OCI-LY1 (cell line): ENCODE data around the gene KRT35.

Source experiments
- H2AFZ ChIP-seq: fragments of 200-600 bp; sonication (generic), shearing (Covaris generic); 2 replicates; pipeline ENCODE4 v1.6.0; 2014; ENCODE audit warnings: antibody characterized with exemption, mild to moderate bottlenecking, low read length
- H3F3A ChIP-seq: fragments of 200-600 bp; sonication (generic), shearing (Covaris generic); 2 replicates; pipeline ENCODE4 v1.6.0; 2014; ENCODE audit warnings: mild to moderate bottlenecking, antibody characterized with exemption, low read length, moderate library complexity; ENCODE audit not compliant: insufficient read depth
- H3K27ac ChIP-seq: fragments of 200-600 bp; sonication (generic); 2 replicates; pipeline ENCODE4 v1.5.1; 2014; ENCODE audit warnings: low read length, mixed run types, mild to moderate bottlenecking, low read depth; ENCODE audit not compliant: poor library complexity, severe bottlenecking
- H3K27me3 ChIP-seq: fragments of 200-600 bp; sonication (generic); 2 replicates; pipeline ENCODE4 v1.6.0; 2014; ENCODE audit warnings: antibody characterized with exemption, mild to moderate bottlenecking, low read length, moderate library complexity; ENCODE audit not compliant: insufficient read depth
- H3K36me3 ChIP-seq: fragments of 200-600 bp; sonication (generic); 2 replicates; pipeline ENCODE4 v1.6.1; 2014; ENCODE audit warnings: mild to moderate bottlenecking, antibody characterized with exemption, low read length, moderate library complexity, mixed read lengths; ENCODE audit not compliant: insufficient read depth
- H3K4me1 ChIP-seq: fragments of 200-600 bp; sonication (generic); 2 replicates; pipeline ENCODE4 v1.5.1; 2014; ENCODE audit warnings: mild to moderate bottlenecking, low read length, moderate library complexity; ENCODE audit not compliant: insufficient read depth, severe bottlenecking
- H3K4me2 ChIP-seq: fragments of 200-600 bp; sonication (generic), shearing (Covaris generic); 2 replicates; pipeline ENCODE4 v1.6.1; 2014; ENCODE audit warnings: low read length
- H3K4me3 ChIP-seq: fragments of 200-600 bp; sonication (generic); 2 replicates; pipeline ENCODE4 v1.5.1; 2014; ENCODE audit warnings: low read length, low read depth, mild to moderate bottlenecking, mixed read lengths; ENCODE audit not compliant: poor library complexity, severe bottlenecking
- H3K79me2 ChIP-seq: fragments of 200-600 bp; shearing (Covaris generic); 2 replicates; pipeline ENCODE4 v1.6.1; 2016; ENCODE audit warnings: mixed run types, low read length, mixed read lengths; ENCODE audit not compliant: insufficient read depth
- H3K9ac ChIP-seq: fragments of 200-600 bp; sonication (generic), shearing (Covaris generic); 2 replicates; pipeline ENCODE4 v1.6.1; 2014; ENCODE audit warnings: mild to moderate bottlenecking, low read length, mixed read lengths
- H3K9me2 ChIP-seq: fragments of 200-600 bp; sonication (generic), shearing (Covaris generic); 2 replicates; pipeline ENCODE4 v1.6.1; 2014; ENCODE audit warnings: low read depth, mild to moderate bottlenecking, low read length, mixed read lengths
- H3K9me3 ChIP-seq: fragments of 200-600 bp; shearing (Covaris generic); 2 replicates; pipeline ENCODE4 v1.6.1; 2014; ENCODE audit warnings: low read length, mixed read lengths
- H4K20me1 ChIP-seq: fragments of 200-600 bp; sonication (generic), shearing (Covaris generic); 2 replicates; pipeline ENCODE4 v1.6.0; 2016; ENCODE audit warnings: mild to moderate bottlenecking, low read length; ENCODE audit not compliant: insufficient read depth
- EZH2 ChIP-seq: fragments of 200-600 bp; sonication (generic), shearing (Covaris generic); IDR thresholded peaks from 2 replicates; pipeline ENCODE4 v1.8.0; 2017; ENCODE audit warnings: borderline replicate concordance, mixed run types, mild to moderate bottlenecking, antibody characterized with exemption, low read length, moderate library complexity, mixed read lengths
- TF ChIP-seq, protein P1 (sequence below): fragments of 200-600 bp; sonication (generic), shearing (Covaris generic); IDR thresholded peaks from 2 replicates; pipeline ENCODE4 v1.5.1; 2017; ENCODE audit warnings: mild to moderate bottlenecking, antibody characterized with exemption, low read length, moderate library complexity, mixed read lengths

The KRT35 gene

DNA sequence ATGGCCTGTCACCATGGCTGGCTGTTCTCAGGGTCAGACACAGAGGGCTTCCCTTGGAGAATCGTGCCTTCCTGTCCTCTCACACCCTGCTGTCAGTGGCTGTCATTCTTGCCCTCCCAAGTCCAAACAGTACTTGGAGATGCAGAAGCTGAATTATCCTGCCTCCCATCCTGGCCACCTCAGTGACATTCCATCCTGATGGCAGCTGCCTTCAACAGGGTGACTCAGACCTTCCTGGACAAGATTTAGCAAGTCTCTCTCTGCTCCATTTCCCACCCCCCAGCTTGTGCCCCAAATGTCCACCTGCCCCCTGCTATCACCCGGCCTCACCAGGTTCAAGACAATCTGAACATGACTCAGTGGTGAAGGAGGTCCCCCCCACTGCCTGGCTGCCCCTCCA lies 13.6 kb upstream of the KRT35 start:
- no peak overlapping the region for H2AFZ ChIP-seq
- H4K20me1 ChIP-seq = no peaks in the 10 kb centered on the region
- no peak overlapping the region for H3K4me3 ChIP-seq
- H3K9me3 ChIP-seq = no peaks in the 10 kb centered on the region
- H3K9me2 ChIP-seq = no peaks in the 10 kb centered on the region
- TF ChIP-seq EZH2 = no peak
- TF ChIP-seq, protein P1, sequence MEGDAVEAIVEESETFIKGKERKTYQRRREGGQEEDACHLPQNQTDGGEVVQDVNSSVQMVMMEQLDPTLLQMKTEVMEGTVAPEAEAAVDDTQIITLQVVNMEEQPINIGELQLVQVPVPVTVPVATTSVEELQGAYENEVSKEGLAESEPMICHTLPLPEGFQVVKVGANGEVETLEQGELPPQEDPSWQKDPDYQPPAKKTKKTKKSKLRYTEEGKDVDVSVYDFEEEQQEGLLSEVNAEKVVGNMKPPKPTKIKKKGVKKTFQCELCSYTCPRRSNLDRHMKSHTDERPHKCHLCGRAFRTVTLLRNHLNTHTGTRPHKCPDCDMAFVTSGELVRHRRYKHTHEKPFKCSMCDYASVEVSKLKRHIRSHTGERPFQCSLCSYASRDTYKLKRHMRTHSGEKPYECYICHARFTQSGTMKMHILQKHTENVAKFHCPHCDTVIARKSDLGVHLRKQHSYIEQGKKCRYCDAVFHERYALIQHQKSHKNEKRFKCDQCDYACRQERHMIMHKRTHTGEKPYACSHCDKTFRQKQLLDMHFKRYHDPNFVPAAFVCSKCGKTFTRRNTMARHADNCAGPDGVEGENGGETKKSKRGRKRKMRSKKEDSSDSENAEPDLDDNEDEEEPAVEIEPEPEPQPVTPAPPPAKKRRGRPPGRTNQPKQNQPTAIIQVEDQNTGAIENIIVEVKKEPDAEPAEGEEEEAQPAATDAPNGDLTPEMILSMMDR = no peak
- no peak overlapping the region for H3K4me2 ChIP-seq
- no peaks in the 10 kb centered on the region for H3K79me2 ChIP-seq
- no peak overlapping the region for H3K27ac ChIP-seq
- H3K9ac ChIP-seq = no peak overlapping the region
- peaks cover 7% of the 10 kb centered on the region; the same call in 1 of the 2 replicates for H3K27me3 ChIP-seq
- H3K4me1 ChIP-seq = no peaks in the 10 kb centered on the region
- no peaks in the 10 kb centered on the region for H3K36me3 ChIP-seq
- no peaks in the 10 kb centered on the region for H3F3A ChIP-seq

DNA sequence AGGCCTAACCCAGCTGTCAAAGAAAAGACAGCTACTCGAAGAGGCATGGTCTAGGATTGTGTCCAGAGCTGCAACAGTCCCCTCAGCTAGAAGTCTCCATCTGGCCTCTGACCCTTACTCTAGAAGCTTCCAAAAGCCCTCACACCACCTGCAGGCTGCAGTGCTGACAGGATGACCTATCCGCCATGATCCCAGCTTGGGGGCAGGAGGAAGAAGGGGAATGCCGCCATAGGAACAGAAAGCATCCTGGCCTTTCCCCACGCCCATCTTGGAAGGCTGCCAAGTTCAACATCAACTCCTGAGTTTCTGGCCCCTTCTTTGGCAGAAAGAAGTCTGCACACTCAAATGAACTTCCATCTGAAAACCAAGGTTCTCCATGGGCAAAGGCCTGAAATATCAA lies 11.8 kb upstream of the KRT35 start:
- Histone ChIP-seq H3K4me2 (no peak overlapping the region), H3K79me2 (no peaks in the 10 kb centered on the region), H3K9me2 (no peaks in the 10 kb centered on the region), H3K9ac (no peak overlapping the region), H3K4me3 (no peak overlapping the region), H3K27me3 (peaks cover 9% of the 10 kb centered on the region; the same call in 1 of the 2 replicates), H3K9me3 (no peaks in the 10 kb centered on the region), H3K36me3 (no peaks in the 10 kb centered on the region), H3K27ac (no peak overlapping the region), H3K4me1 (no peaks in the 10 kb centered on the region), H2AFZ (no peak overlapping the region), H4K20me1 (no peaks in the 10 kb centered on the region), H3F3A (no peaks in the 10 kb centered on the region)
- TF ChIP-seq, protein P1 = no peak
- no peak for TF ChIP-seq EZH2

DNA sequence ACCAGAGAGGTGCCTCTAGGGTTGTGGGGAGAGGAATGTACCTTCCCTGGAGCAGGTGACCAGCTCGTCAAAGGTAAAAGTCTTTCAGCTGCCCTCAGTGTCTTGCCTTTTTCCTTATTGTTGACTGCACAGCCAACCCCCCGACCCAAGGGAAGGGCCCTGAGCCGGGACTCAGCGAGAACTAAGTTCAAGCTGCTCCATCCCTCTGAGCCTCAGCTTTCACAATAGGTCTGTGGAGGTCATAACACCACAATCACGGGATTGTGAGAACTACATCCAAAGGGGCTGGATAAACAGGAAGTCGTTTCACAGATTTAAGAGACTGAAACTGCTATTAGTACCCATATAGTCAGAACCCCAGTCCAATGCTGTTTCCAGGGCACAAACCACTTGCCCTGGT lies 11.4 kb upstream of the KRT35 start:
- Histone ChIP-seq H3K4me1 (no peaks in the 10 kb centered on the region), H3K9me3 (no peaks in the 10 kb centered on the region), H4K20me1 (no peaks in the 10 kb centered on the region), H3K4me2 (no peak overlapping the region), H2AFZ (no peak overlapping the region), H3K27me3 (peaks cover 9% of the 10 kb centered on the region; the same call in 1 of the 2 replicates), H3K4me3 (no peak overlapping the region), H3K9me2 (no peaks in the 10 kb centered on the region), H3K9ac (no peak overlapping the region), H3F3A (no peaks in the 10 kb centered on the region), H3K27ac (no peak overlapping the region), H3K79me2 (no peaks in the 10 kb centered on the region), H3K36me3 (no peaks in the 10 kb centered on the region)
- no peak for TF ChIP-seq EZH2
- TF ChIP-seq, protein P1 = no peak
